GM23338 (cell line): ENCODE measurements around the gene ALDH1A2.

Experiments used
- CREB1 ChIP-seq: fragments of 250-450 bp; sonication (Bioruptor Pico); IDR thresholded peaks from 2 replicates; pipeline ENCODE4 v1.5.0; 2020; ENCODE audit warnings: low read depth, mild to moderate bottlenecking, moderate library complexity
- EZH2phosphoT487 ChIP-seq: fragments of 200-600 bp; sonication (generic); IDR thresholded peaks from one replicate; pipeline ENCODE4 v1.8.1; 2018; ENCODE audit warnings: antibody characterized with exemption; ENCODE audit not compliant: unreplicated experiment
- POLR2AphosphoS5 ChIP-seq: IDR thresholded peaks from 2 replicates; pipeline ENCODE4 v1.6.1; 2016; ENCODE audit warnings: antibody characterized with exemption, low read depth
- STAT1 ChIP-seq: IDR thresholded peaks from one replicate; pipeline ENCODE4 v1.6.1; 2016; ENCODE audit warnings: antibody characterized with exemption; ENCODE audit not compliant: unreplicated experiment
- TF ChIP-seq, protein P1 (sequence below), 2 experiments: fragments of 200-600 bp in 1 of 2; sonication (generic) in 1 of 2; conservative IDR thresholded peaks; 2 replicates each; pipeline versions ENCODE4 v1.5.1 to v1.6.1; 2016 to 2017; ENCODE audit warnings: antibody characterized with exemption in 2 of 2, low read depth in 2 of 2, mild to moderate bottlenecking in 2 of 2, moderate library complexity in 1 of 2
- TF ChIP-seq, protein P2 (sequence below): IDR thresholded peaks from one replicate; pipeline ENCODE4 v1.6.1; 2018; ENCODE audit warnings: antibody characterized with exemption; ENCODE audit not compliant: unreplicated experiment
- TF ChIP-seq, protein P3 (sequence below): IDR thresholded peaks from 2 replicates; pipeline ENCODE4 v1.6.1; 2016; ENCODE audit warnings: antibody characterized with exemption

DNA sequence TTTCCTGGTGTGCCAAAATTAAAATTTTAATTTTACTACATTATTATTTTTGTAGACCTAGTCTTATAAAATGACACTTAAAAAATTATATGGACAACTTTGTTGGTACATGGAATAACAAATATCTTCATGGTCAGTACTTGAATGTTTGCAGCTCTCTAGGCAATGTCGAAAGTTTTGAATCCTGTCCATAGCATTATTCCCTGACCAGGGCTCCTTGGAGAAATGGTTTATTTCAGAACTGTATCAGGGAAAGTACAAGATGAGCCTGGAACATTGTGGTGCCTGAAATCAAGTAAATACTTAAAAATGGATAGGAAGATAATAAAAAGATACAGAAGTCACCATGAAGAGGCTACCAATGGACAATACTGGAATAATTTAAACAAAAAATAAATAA is 47.6 kb downstream of the ALDH1A2 start:
- TF ChIP-seq, protein P1, sequence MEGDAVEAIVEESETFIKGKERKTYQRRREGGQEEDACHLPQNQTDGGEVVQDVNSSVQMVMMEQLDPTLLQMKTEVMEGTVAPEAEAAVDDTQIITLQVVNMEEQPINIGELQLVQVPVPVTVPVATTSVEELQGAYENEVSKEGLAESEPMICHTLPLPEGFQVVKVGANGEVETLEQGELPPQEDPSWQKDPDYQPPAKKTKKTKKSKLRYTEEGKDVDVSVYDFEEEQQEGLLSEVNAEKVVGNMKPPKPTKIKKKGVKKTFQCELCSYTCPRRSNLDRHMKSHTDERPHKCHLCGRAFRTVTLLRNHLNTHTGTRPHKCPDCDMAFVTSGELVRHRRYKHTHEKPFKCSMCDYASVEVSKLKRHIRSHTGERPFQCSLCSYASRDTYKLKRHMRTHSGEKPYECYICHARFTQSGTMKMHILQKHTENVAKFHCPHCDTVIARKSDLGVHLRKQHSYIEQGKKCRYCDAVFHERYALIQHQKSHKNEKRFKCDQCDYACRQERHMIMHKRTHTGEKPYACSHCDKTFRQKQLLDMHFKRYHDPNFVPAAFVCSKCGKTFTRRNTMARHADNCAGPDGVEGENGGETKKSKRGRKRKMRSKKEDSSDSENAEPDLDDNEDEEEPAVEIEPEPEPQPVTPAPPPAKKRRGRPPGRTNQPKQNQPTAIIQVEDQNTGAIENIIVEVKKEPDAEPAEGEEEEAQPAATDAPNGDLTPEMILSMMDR (conservative IDR thresholded peaks at IDR 0.05; ENCODE audit: low read depth in 2 of 2) = no peak
- TF ChIP-seq, protein P2, sequence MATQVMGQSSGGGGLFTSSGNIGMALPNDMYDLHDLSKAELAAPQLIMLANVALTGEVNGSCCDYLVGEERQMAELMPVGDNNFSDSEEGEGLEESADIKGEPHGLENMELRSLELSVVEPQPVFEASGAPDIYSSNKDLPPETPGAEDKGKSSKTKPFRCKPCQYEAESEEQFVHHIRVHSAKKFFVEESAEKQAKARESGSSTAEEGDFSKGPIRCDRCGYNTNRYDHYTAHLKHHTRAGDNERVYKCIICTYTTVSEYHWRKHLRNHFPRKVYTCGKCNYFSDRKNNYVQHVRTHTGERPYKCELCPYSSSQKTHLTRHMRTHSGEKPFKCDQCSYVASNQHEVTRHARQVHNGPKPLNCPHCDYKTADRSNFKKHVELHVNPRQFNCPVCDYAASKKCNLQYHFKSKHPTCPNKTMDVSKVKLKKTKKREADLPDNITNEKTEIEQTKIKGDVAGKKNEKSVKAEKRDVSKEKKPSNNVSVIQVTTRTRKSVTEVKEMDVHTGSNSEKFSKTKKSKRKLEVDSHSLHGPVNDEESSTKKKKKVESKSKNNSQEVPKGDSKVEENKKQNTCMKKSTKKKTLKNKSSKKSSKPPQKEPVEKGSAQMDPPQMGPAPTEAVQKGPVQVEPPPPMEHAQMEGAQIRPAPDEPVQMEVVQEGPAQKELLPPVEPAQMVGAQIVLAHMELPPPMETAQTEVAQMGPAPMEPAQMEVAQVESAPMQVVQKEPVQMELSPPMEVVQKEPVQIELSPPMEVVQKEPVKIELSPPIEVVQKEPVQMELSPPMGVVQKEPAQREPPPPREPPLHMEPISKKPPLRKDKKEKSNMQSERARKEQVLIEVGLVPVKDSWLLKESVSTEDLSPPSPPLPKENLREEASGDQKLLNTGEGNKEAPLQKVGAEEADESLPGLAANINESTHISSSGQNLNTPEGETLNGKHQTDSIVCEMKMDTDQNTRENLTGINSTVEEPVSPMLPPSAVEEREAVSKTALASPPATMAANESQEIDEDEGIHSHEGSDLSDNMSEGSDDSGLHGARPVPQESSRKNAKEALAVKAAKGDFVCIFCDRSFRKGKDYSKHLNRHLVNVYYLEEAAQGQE = no peak
- TF ChIP-seq EZH2phosphoT487 (no peak), POLR2AphosphoS5 (no peak), STAT1 (no peak), CREB1 (CRISPR knock-in tag) (no peak)
- TF ChIP-seq, protein P3, sequence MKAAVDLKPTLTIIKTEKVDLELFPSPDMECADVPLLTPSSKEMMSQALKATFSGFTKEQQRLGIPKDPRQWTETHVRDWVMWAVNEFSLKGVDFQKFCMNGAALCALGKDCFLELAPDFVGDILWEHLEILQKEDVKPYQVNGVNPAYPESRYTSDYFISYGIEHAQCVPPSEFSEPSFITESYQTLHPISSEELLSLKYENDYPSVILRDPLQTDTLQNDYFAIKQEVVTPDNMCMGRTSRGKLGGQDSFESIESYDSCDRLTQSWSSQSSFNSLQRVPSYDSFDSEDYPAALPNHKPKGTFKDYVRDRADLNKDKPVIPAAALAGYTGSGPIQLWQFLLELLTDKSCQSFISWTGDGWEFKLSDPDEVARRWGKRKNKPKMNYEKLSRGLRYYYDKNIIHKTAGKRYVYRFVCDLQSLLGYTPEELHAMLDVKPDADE = no peak
